Cardiac muscle cell (in vitro differentiated cells and primary cell): ENCODE data around the gene MRPS27. TPM values are rescaled to one million over a fixed set of nuclear protein-coding genes. Genes with fewer than 3 reads are reported as not detected.

Source experiments
- DNase-seq, 2 donors: peaks; one replicate each; pipeline versions ENCODE4 v3.0.0 to v3.0.0-alpha.2; 2010 to 2017; ENCODE audit warnings: low read depth in 1 of 2, low spot score in 1 of 2
- H3K27ac ChIP-seq: fragments of 200-600 bp; sonication (generic); 2 replicates; pipeline ENCODE4 v1.5.1; 2016
- H3K27me3 ChIP-seq: fragments of 200-600 bp; sonication (generic); 2 replicates; pipeline ENCODE4 v1.6.0; 2016; ENCODE audit warnings: control low read depth
- H3K36me3 ChIP-seq: fragments of 200-600 bp; sonication (generic); 2 replicates; pipeline ENCODE4 v1.5.1; 2016; ENCODE audit warnings: control low read depth
- H3K4me1 ChIP-seq: fragments of 200-600 bp; sonication (generic); 2 replicates; pipeline ENCODE4 v1.8.1; 2017; ENCODE audit warnings: low read depth, mild to moderate bottlenecking, mixed run types
- H3K4me3 ChIP-seq: fragments of 200-600 bp; sonication (generic); 2 replicates; pipeline ENCODE4 v1.5.1; 2016; ENCODE audit warnings: mild to moderate bottlenecking
- H3K9me3 ChIP-seq: fragments of 200-600 bp; sonication (generic); 2 replicates; pipeline ENCODE4 v1.5.1; 2017; ENCODE audit warnings: low read depth, mild to moderate bottlenecking, control low read depth
- CTCF ChIP-seq: IDR thresholded peaks from 2 replicates; pipeline ENCODE4 v1.5.1; 2012; ENCODE audit warnings: low read depth, mild to moderate bottlenecking, low read length
- polyA plus RNA-seq: library from polyadenylated mRNA; unstranded; fragments of >200 nt; fragmentation: Nextera tagmentation; extraction: Ambion mirVana; gene quantifications from 2 replicates; pipeline ENCODE4 v1.2.1, GENCODE V29; 2016
- total RNA-seq: library from RNA; depleted of rRNA; stranded (reverse); fragments of >200 nt; gene quantifications from 2 replicates; pipeline ENCODE4 v1.2.3, GENCODE V29; 2016

Gene MRPS27
- total and polyA plus RNA-seq, 2 experiments from 2014 or later: 58.1 to 64.1 TPM

GRCh38 chr5:72295539-72295938 is 24.5 kb downstream of the MRPS27 start:
- no peak overlapping the region for H3K4me3 ChIP-seq
- no peaks in the 10 kb centered on the region for H3K9me3 ChIP-seq
- no peaks in the 10 kb centered on the region for H3K27me3 ChIP-seq
- peaks cover 9% of the 10 kb centered on the region for H3K36me3 ChIP-seq
- H3K4me1 ChIP-seq: peaks cover 10% of the 10 kb centered on the region
- no peak overlapping the region for H3K27ac ChIP-seq
- TF ChIP-seq CTCF: no peak
- no peak for DNase-seq

- Histone ChIP-seq H3K36me3 (peaks cover 9% of the 10 kb centered on the region), H3K27me3 (no peaks in the 10 kb centered on the region), H3K9me3 (no peaks in the 10 kb centered on the region), H3K4me3 (no peak overlapping the region), H3K4me1 (peaks cover 10% of the 10 kb centered on the region), H3K27ac (no peak overlapping the region)
- no peak for TF ChIP-seq CTCF
- no peak for DNase-seq
Observed at GRCh38 chr5:72294473-72294872, 25.6 kb downstream of the MRPS27 start.

- no peak overlapping the region for H3K27ac ChIP-seq
- TF ChIP-seq CTCF: no peak
Observed at GRCh38 chr5:72293495-72294055, 26.5 kb downstream of the MRPS27 start.

GRCh38 chr5:72292411-72292810 is 27.6 kb downstream of the MRPS27 start:
- Histone ChIP-seq H3K27ac (no peak overlapping the region), H3K27me3 (no peaks in the 10 kb centered on the region), H3K9me3 (no peaks in the 10 kb centered on the region), H3K4me3 (no peak overlapping the region), H3K4me1 (peaks cover 16% of the 10 kb centered on the region), H3K36me3 (peaks cover 9% of the 10 kb centered on the region)
- DNase-seq: no peak
- TF ChIP-seq CTCF: no peak

More at GRCh38 chr5:72293495-72294055, 26.5 kb downstream of the MRPS27 start:
- H3K36me3 ChIP-seq: peaks cover 9% of the 10 kb centered on the region
- no peak overlapping the region for H3K4me3 ChIP-seq
- H3K4me1 ChIP-seq: peaks cover 15% of the 10 kb centered on the region
- no peaks in the 10 kb centered on the region for H3K27me3 ChIP-seq
- no peak for DNase-seq
- H3K9me3 ChIP-seq: no peaks in the 10 kb centered on the region

GRCh38 chr5:72291601-72292000 is 28.4 kb downstream of the MRPS27 start:
- Histone ChIP-seq H3K9me3 (no peaks in the 10 kb centered on the region), H3K27ac (no peak overlapping the region), H3K36me3 (peaks cover 8% of the 10 kb centered on the region), H3K4me3 (no peak overlapping the region), H3K27me3 (no peaks in the 10 kb centered on the region), H3K4me1 (peaks cover 19% of the 10 kb centered on the region)
- no peak for TF ChIP-seq CTCF
- no peak for DNase-seq
